Keratinocyte (primary cell): ENCODE results near the gene CALML3. TPM values are rescaled to one million over a fixed set of nuclear protein-coding genes. Genes with fewer than 3 reads are reported as not detected.

Experiments
- DNase-seq: peaks from one replicate; pipeline ENCODE4 v3.0.0-alpha.2; 2011; ENCODE audit warnings: low read depth, missing footprints, low spot score
- FAIRE-seq: peaks from 2 replicates; lab custom pipeline; 2011; peaks lifted over from hg19 to GRCh38; lab: Jason Lieb, UNC
- H2AFZ ChIP-seq: 2 replicates; pipeline ENCODE4 v1.6.0; 2012; ENCODE audit warnings: low read length, control low read depth, inconsistent platforms; ENCODE audit not compliant: control insufficient read depth
- H3K27ac ChIP-seq: 2 replicates; pipeline ENCODE4 v1.5.1; 2011; ENCODE audit warnings: low read length; ENCODE audit not compliant: control insufficient read depth, insufficient read depth
- H3K27me3 ChIP-seq: 3 replicates; pipeline ENCODE4 v1.6.0; 2011; ENCODE audit warnings: low read length; ENCODE audit not compliant: control insufficient read depth, insufficient read depth; ENCODE audit errors: extremely low read depth
- H3K36me3 ChIP-seq, 2 experiments: 2 replicates in 1 of 2; 3 replicates in 1 of 2; pipeline ENCODE4 v1.5.1; 2011; ENCODE audit warnings: low read length in 2 of 2, mild to moderate bottlenecking in 1 of 2; ENCODE audit not compliant: control insufficient read depth in 2 of 2, insufficient read depth in 2 of 2; ENCODE audit errors: extremely low read depth in 1 of 2
- H3K4me1 ChIP-seq: 3 replicates; pipeline ENCODE4 v1.5.1; 2011; ENCODE audit warnings: low read length; ENCODE audit not compliant: control insufficient read depth, insufficient read depth; ENCODE audit errors: extremely low read depth
- H3K4me2 ChIP-seq: 3 replicates; pipeline ENCODE4 v1.6.0; 2011; ENCODE audit warnings: low read depth, low read length; ENCODE audit not compliant: control insufficient read depth, insufficient read depth; ENCODE audit errors: extremely low read depth
- H3K4me3 ChIP-seq, 3 experiments: fragments of 200-600 bp in 1 of 3; sonication (generic) in 1 of 3; 2 replicates in 2 of 3; 3 replicates in 1 of 3; pipeline ENCODE4 v1.5.1; 2011 to 2016; ENCODE audit warnings: low read length in 3 of 3, mild to moderate bottlenecking in 3 of 3, control low read depth in 2 of 3, inconsistent platforms in 1 of 3, low read depth in 1 of 3, mixed read lengths in 1 of 3, mixed run types in 1 of 3, moderate library complexity in 1 of 3; ENCODE audit not compliant: control insufficient read depth in 2 of 3, insufficient read depth in 2 of 3; ENCODE audit errors: extremely low read depth in 1 of 3
- H3K79me2 ChIP-seq: 2 replicates; pipeline ENCODE4 v1.6.0; 2012; ENCODE audit warnings: low read length; ENCODE audit not compliant: control insufficient read depth, insufficient read depth
- H3K9ac ChIP-seq: 3 replicates; pipeline ENCODE4 v1.6.0; 2011; ENCODE audit warnings: low read length; ENCODE audit not compliant: control insufficient read depth, insufficient read depth; ENCODE audit errors: extremely low read depth
- H3K9me1 ChIP-seq: 3 replicates; pipeline ENCODE4 v1.6.0; 2011; ENCODE audit warnings: low read length; ENCODE audit not compliant: control insufficient read depth, insufficient read depth; ENCODE audit errors: extremely low read depth
- H3K9me3 ChIP-seq: 2 replicates; pipeline ENCODE4 v1.5.1; 2012; ENCODE audit warnings: low read depth, low read length; ENCODE audit not compliant: control insufficient read depth
- H4K20me1 ChIP-seq: 3 replicates; pipeline ENCODE4 v1.6.0; 2011; ENCODE audit warnings: low read length; ENCODE audit not compliant: control insufficient read depth, insufficient read depth; ENCODE audit errors: extremely low read depth
- EZH2 ChIP-seq: IDR thresholded peaks from one replicate; pipeline ENCODE4 v1.6.1; 2012; ENCODE audit warnings: inconsistent platforms, mild to moderate bottlenecking, low read length, moderate library complexity
- dilution Hi-C: fragments of 300-500 bp; cut with MboI; formaldehyde crosslinking; loops from one replicate; pipeline ENCODE4 v1.7.0; 2020; ENCODE audit warnings: low sequenced_read_pairs; ENCODE audit not compliant: extremely low pct_ligation_motif_present
- polyA plus RNA-seq, 5 experiments: library from polyadenylated mRNA; depleted of rRNA in 3 of 5; stranded (reverse) in 3 of 5; stranded (forward) in 1 of 5; unstranded in 1 of 5; fragments of >200 nt; gene quantifications; 1 replicate in 1 of 5; 2 replicates in 3 of 5; 3 replicates in 1 of 5; pipeline versions ENCODE4 v1.2.1 to v1.2.3, GENCODE V29; 2011 to 2012; ENCODE audit warnings: missing spikeins in 2 of 5, low read depth in 1 of 5, low replicate concordance in 1 of 5
- TF ChIP-seq, protein P1 (sequence below), 3 experiments: IDR thresholded peaks in 1 of 3; conservative IDR thresholded peaks in 1 of 3; optimal IDR thresholded peaks in 1 of 3; 2 replicates in 2 of 3; 3 replicates in 1 of 3; pipeline versions ENCODE3 to v1.5.1; 2011; ENCODE audit warnings: low read length in 3 of 3, mild to moderate bottlenecking in 3 of 3, moderate library complexity in 2 of 3, control low read depth in 1 of 3, inconsistent platforms in 1 of 3; ENCODE audit not compliant: insufficient read depth in 2 of 3; ENCODE audit errors: extremely low read depth in 1 of 3

The CALML3 gene
- polyA plus RNA-seq, 1 donor (not counting 4 experiments of a cell fraction or from before 2014, with no cell fraction given), result 7.6 TPM

DNA sequence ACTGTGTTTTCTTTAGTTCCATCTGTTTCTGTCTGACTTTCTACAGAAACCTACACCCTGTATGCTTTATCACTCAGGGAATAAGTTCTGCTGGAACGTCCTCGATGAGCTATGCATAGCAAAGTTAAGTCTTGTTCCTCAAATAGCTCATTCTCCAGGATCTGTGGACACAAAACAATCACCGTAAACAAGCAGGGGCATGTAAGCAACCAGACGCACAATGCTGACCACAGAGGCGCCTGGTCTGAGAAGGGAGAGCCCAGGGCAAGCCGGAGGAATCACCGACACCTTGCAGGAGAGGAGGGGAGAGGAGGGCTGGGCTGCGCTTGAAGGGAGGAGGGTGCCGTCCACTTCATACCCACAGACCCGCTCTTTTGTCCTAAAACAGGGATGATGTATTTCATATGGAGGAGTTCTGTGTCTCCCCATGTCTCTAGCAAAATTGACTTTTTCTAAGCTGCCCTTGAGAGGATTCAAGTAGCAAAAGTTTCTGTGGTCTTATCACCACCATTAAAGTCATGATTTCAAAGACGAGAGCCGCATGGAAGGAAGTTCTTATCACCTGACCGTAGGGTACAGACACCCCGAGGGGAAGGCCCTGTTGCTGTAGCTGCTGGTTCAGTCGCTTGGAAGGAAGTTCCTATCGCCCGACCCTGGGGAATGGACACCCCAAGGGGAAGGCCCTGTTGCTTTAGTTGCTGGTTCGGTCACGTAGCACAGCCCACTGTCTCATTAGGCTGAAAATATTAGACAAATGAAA, 14.3 kb downstream of the CALML3 start:
- Histone ChIP-seq H3K4me2 (peak overlapping the region; percentile 82), H4K20me1 (no peaks in the 10 kb centered on the region), H3K9me1 (no peaks in the 10 kb centered on the region), H3K36me3 (no peaks in the 10 kb centered on the region), H3K9ac (peak overlapping the region; percentile 59), H3K4me3 (peak overlapping the region in 2 of 3 experiments; percentile 24 to 48), H3K9me3 (no peaks in the 10 kb centered on the region), H3K79me2 (no peaks in the 10 kb centered on the region), H2AFZ (peak overlapping the region; percentile 33), H3K27ac (peak overlapping the region; percentile 80), H3K4me1 (peaks cover 20% of the 10 kb centered on the region), H3K27me3 (no peaks in the 10 kb centered on the region)
- FAIRE-seq (peak; percentile 5), DNase-seq (no peak)
- dilution Hi-C loops, result no loop called here
- no peak for TF ChIP-seq EZH2
- TF ChIP-seq, protein P1, sequence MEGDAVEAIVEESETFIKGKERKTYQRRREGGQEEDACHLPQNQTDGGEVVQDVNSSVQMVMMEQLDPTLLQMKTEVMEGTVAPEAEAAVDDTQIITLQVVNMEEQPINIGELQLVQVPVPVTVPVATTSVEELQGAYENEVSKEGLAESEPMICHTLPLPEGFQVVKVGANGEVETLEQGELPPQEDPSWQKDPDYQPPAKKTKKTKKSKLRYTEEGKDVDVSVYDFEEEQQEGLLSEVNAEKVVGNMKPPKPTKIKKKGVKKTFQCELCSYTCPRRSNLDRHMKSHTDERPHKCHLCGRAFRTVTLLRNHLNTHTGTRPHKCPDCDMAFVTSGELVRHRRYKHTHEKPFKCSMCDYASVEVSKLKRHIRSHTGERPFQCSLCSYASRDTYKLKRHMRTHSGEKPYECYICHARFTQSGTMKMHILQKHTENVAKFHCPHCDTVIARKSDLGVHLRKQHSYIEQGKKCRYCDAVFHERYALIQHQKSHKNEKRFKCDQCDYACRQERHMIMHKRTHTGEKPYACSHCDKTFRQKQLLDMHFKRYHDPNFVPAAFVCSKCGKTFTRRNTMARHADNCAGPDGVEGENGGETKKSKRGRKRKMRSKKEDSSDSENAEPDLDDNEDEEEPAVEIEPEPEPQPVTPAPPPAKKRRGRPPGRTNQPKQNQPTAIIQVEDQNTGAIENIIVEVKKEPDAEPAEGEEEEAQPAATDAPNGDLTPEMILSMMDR (optimal IDR thresholded peaks at IDR 0.05 in 1 of 3, IDR thresholded peaks at IDR 0.05 in 1 of 3, conservative IDR thresholded peaks at IDR 0.05 in 1 of 3; ENCODE audit: extremely low read depth in 1 of 3, insufficient read depth in 2 of 3, low read length in 3 of 3), result no peak

DNA sequence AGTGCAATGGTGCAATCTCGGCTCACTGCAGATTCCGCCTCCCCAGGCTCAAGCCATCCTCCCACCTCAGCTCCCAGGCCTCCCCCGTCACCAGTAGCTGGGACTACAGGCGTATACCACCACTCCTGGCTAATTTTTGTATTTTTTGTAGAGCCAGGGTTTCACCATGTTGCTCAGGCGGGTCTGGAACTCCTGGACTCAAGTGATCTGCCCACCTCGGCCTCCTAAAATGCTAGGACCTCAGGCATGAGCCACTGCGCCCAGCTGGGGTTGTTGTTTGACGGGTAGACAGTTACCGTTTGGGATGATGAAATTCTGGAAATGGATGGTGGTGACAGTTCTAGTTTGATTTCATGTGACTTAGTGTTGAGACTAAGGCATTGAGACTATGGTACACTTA, 15.3 kb downstream of the CALML3 start:
- Histone ChIP-seq H4K20me1 (no peaks in the 10 kb centered on the region), H3K9ac (no peak overlapping the region), H3K9me1 (no peaks in the 10 kb centered on the region), H2AFZ (no peak overlapping the region), H3K4me3 (no peak overlapping the region), H3K79me2 (no peaks in the 10 kb centered on the region), H3K36me3 (no peaks in the 10 kb centered on the region), H3K4me1 (peaks cover 20% of the 10 kb centered on the region), H3K27me3 (no peaks in the 10 kb centered on the region), H3K4me2 (no peak overlapping the region), H3K27ac (no peak overlapping the region), H3K9me3 (no peaks in the 10 kb centered on the region)
- dilution Hi-C loops, result no loop called here
- DNase-seq (no peak), FAIRE-seq (no peak)
- no peak for TF ChIP-seq EZH2
- TF ChIP-seq, protein P1 (optimal IDR thresholded peaks at IDR 0.05 in 1 of 3, IDR thresholded peaks at IDR 0.05 in 1 of 3, conservative IDR thresholded peaks at IDR 0.05 in 1 of 3; ENCODE audit: extremely low read depth in 1 of 3, insufficient read depth in 2 of 3, low read length in 3 of 3), result no peak
